ENCODE data around the gene NR1D2.

DNA sequence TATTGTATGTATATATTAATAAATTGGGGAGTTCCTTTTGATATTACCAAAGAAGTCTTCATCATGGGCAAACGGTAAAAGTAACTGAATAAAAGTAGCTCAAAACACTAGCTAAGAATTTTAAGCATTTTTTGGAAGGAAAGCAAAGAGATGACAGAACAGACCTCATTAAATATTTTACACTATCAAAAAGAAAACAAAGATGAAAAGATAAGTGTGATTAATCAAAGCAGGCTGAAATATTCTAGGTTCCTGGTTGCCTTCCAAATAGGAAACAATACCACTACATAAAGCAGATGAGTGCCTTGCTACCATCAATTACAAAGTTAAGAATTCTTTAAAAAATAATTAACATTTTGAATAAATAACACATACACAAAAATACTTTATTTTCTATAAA is 31.9 kb upstream of the NR1D2 start:
- TF ChIP-seq POLR2A (IDR thresholded peaks at IDR 0.05), result no peak
- TF ChIP-seq, protein P1, sequence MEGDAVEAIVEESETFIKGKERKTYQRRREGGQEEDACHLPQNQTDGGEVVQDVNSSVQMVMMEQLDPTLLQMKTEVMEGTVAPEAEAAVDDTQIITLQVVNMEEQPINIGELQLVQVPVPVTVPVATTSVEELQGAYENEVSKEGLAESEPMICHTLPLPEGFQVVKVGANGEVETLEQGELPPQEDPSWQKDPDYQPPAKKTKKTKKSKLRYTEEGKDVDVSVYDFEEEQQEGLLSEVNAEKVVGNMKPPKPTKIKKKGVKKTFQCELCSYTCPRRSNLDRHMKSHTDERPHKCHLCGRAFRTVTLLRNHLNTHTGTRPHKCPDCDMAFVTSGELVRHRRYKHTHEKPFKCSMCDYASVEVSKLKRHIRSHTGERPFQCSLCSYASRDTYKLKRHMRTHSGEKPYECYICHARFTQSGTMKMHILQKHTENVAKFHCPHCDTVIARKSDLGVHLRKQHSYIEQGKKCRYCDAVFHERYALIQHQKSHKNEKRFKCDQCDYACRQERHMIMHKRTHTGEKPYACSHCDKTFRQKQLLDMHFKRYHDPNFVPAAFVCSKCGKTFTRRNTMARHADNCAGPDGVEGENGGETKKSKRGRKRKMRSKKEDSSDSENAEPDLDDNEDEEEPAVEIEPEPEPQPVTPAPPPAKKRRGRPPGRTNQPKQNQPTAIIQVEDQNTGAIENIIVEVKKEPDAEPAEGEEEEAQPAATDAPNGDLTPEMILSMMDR (IDR thresholded peaks at IDR 0.05), result no peak
